Upper lobe of left lung (tissue), 4 donors: ENCODE data around the gene PCNX2.

Experiments used
- CTCF ChIP-seq, 6 experiments: fragments of 450-650 bp in 4 of 6; fragments of 200-600 bp in 2 of 6; sonication (generic) in 2 of 6; IDR thresholded peaks; one replicate each; pipeline ENCODE4 v1.5.1; 2016 to 2019; ENCODE audit warnings: antibody characterized with exemption in 6 of 6
- EP300 ChIP-seq, 4 donors: sonication (generic); formaldehyde crosslinking; IDR thresholded peaks; one replicate each; pipeline ENCODE4 v1.5.1; 2017; ENCODE audit warnings: antibody characterized with exemption in 4 of 4, control low read depth in 2 of 4

- no peak for TF ChIP-seq CTCF (IDR thresholded peaks at IDR 0.05)
- no peak for TF ChIP-seq EP300 (IDR thresholded peaks at IDR 0.05)
Measured at GRCh38 chr1:232998646-232999045, 296.9 kb downstream of the PCNX2 start.
